K562 (cell line): ENCODE results near the gene PRPF8. TPM values are rescaled to one million over a fixed set of nuclear protein-coding genes. Genes with fewer than 3 reads are reported as not detected.

Experiments
- GATAD2A ChIP-seq: fragments of 450-650 bp; IDR thresholded peaks from 2 replicates; pipeline ENCODE4 v1.6.1; 2017
- NONO ChIP-seq, 2 experiments: fragments of 200-400 bp in 1 of 2; fragments of 450-650 bp in 1 of 2; formaldehyde crosslinking in 1 of 2; IDR thresholded peaks; 2 replicates each; pipeline ENCODE4 v1.6.1; 2017; ENCODE audit warnings: low read depth in 2 of 2, mild to moderate bottlenecking in 2 of 2, moderate library complexity in 2 of 2, low read length in 1 of 2
- PHB ChIP-seq: fragments of 250-450 bp; sonication (Bioruptor Pico); IDR thresholded peaks from 2 replicates; pipeline ENCODE4 v1.5.0; 2021
- PHF8 ChIP-seq: fragments of 200-600 bp; sonication (generic); IDR thresholded peaks from 2 replicates; pipeline ENCODE4 v1.6.1; 2012; ENCODE audit warnings: mixed run types, mild to moderate bottlenecking, inconsistent platforms, low read length, moderate library complexity, borderline replicate concordance
- POLR2H ChIP-seq: IDR thresholded peaks from 2 replicates; pipeline ENCODE4 v1.6.1; 2016; ENCODE audit warnings: missing genetic modification characterization, low read depth, mild to moderate bottlenecking, control low read depth, missing compliant biosample characterization, moderate library complexity
- SAFB2 ChIP-seq: fragments of 200-400 bp; formaldehyde crosslinking; IDR thresholded peaks from 2 replicates; pipeline ENCODE4 v1.6.1; 2018; ENCODE audit warnings: borderline replicate concordance, low read length, low read depth, moderate library complexity; ENCODE audit not compliant: severe bottlenecking
- SMC3 ChIP-seq: conservative IDR thresholded peaks from 2 replicates; pipeline ENCODE4 v1.6.1; 2011; ENCODE audit warnings: low read depth, low read length, improper control_type of control experiment; ENCODE audit not compliant: insufficient read depth
- SREBF2 ChIP-seq: sonication (generic); formaldehyde crosslinking; IDR thresholded peaks from 2 replicates; pipeline ENCODE4 v1.4.0; 2020; ENCODE audit warnings: mild to moderate bottlenecking, missing genetic modification reagents
- TRIM25 ChIP-seq: fragments of 450-650 bp; IDR thresholded peaks from 2 replicates; pipeline ENCODE4 v1.7.0; 2016; ENCODE audit warnings: borderline replicate concordance
- YY1 ChIP-seq, 3 experiments: IDR thresholded peaks; 2 replicates each; pipeline ENCODE4 v1.6.1; 2011; ENCODE audit warnings: low read length in 2 of 3, mild to moderate bottlenecking in 2 of 3, moderate library complexity in 2 of 3, borderline replicate concordance in 1 of 3, control low read depth in 1 of 3, low read depth in 1 of 3; ENCODE audit not compliant: insufficient read depth in 3 of 3, insufficient replicate concordance in 2 of 3, control insufficient read depth in 1 of 3, insufficient read length in 1 of 3; ENCODE audit errors: extremely low read depth in 1 of 3
- ZBTB43 ChIP-seq: sonication (generic); formaldehyde crosslinking; IDR thresholded peaks from 2 replicates; pipeline ENCODE4 v1.8.0; 2023; ENCODE audit warnings: mild to moderate bottlenecking, missing genetic modification reagents
- ZNF121 ChIP-seq: sonication (generic); formaldehyde crosslinking; conservative IDR thresholded peaks from 2 replicates; pipeline ENCODE4 v1.8.0; 2022; ENCODE audit warnings: missing genetic modification reagents
- ZNF445 ChIP-seq: fragments of 250-450 bp; sonication (Bioruptor Pico); IDR thresholded peaks from 2 replicates; pipeline ENCODE4 v1.4.0; 2020; ENCODE audit warnings: low read depth, mild to moderate bottlenecking, moderate library complexity
- polyA plus RNA-seq, 8 experiments: library from polyadenylated mRNA; depleted of rRNA in 4 of 8; stranded (reverse) in 5 of 8; unstranded in 3 of 8; fragments of >200 nt; fragmentation: Nextera tagmentation in 2 of 8; fragmentation: Illumina TruSeq in 1 of 8; extraction: Ambion mirVana in 2 of 8; extraction: Trizol in 1 of 8; gene quantifications; 2 replicates each; pipeline versions ENCODE4 v1.2.1 to v1.2.3, GENCODE V29; 2011 to 2014; ENCODE audit warnings: inconsistent platforms in 1 of 8, missing spikeins in 1 of 8
- total RNA-seq, 7 experiments: library from RNA; depleted of rRNA in 6 of 7; stranded (reverse); fragments of >200 nt in 6 of 7; fragmentation: Illumina TruSeq in 2 of 7; extraction: Trizol in 2 of 7; gene quantifications; 2 replicates each; pipeline versions ENCODE4 v1.2.1 to v1.2.3, GENCODE V29; 2011 to 2021; ENCODE audit warnings: low replicate concordance in 1 of 7
- TF ChIP-seq, protein P1 (sequence below): fragments of 450-650 bp; IDR thresholded peaks from one replicate; pipeline ENCODE4 v1.6.1; 2018; ENCODE audit warnings: mild to moderate bottlenecking, moderate library complexity; ENCODE audit not compliant: partially characterized antibody
- TF ChIP-seq, protein P2 (sequence below): fragments of 450-650 bp; conservative IDR thresholded peaks from 2 replicates; pipeline ENCODE4 v1.6.1; 2016; ENCODE audit warnings: missing genetic modification characterization, low read depth, mild to moderate bottlenecking, missing compliant biosample characterization, moderate library complexity
- TF ChIP-seq, protein P3 (sequence below): fragments of 450-650 bp; IDR thresholded peaks from 2 replicates; pipeline ENCODE4 v1.6.1; 2016
- TF ChIP-seq, protein P4 (sequence below): fragments of 450-650 bp; formaldehyde crosslinking; conservative IDR thresholded peaks from 2 replicates; pipeline ENCODE4 v1.4.0; 2022; ENCODE audit warnings: mild to moderate bottlenecking, missing genetic modification characterization

Gene PRPF8
- total and polyA plus RNA-seq, 9 of the 15 experiments (the other 6 are each of a cell fraction or from before 2014, with no cell fraction given), result 64.3 to 294 (median 85.9) TPM

- TF ChIP-seq ZNF121 (CRISPR knock-in tag), result no peak
- TF ChIP-seq TRIM25, result no peak
- no peak for TF ChIP-seq SREBF2 (CRISPR knock-in tag)
- TF ChIP-seq, protein P1, sequence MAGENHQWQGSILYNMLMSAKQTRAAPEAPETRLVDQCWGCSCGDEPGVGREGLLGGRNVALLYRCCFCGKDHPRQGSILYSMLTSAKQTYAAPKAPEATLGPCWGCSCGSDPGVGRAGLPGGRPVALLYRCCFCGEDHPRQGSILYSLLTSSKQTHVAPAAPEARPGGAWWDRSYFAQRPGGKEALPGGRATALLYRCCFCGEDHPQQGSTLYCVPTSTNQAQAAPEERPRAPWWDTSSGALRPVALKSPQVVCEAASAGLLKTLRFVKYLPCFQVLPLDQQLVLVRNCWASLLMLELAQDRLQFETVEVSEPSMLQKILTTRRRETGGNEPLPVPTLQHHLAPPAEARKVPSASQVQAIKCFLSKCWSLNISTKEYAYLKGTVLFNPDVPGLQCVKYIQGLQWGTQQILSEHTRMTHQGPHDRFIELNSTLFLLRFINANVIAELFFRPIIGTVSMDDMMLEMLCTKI, result no peak
- peak; percentile 60; the same call in 1 of the 2 replicates for TF ChIP-seq PHF8
- TF ChIP-seq, protein P2, sequence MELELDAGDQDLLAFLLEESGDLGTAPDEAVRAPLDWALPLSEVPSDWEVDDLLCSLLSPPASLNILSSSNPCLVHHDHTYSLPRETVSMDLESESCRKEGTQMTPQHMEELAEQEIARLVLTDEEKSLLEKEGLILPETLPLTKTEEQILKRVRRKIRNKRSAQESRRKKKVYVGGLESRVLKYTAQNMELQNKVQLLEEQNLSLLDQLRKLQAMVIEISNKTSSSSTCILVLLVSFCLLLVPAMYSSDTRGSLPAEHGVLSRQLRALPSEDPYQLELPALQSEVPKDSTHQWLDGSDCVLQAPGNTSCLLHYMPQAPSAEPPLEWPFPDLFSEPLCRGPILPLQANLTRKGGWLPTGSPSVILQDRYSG (tag), result no peak
- TF ChIP-seq NONO (IDR thresholded peaks at IDR 0.05; ENCODE audit: low read depth in 2 of 2, low read length in 1 of 2), result peak in 1 of 2 experiments; percentile 60; a peak in 1 of 4 replicates
- no peak for TF ChIP-seq ZNF445 (CRISPR knock-in tag)
- no peak for TF ChIP-seq ZBTB43 (CRISPR knock-in tag)
- TF ChIP-seq, protein P3, sequence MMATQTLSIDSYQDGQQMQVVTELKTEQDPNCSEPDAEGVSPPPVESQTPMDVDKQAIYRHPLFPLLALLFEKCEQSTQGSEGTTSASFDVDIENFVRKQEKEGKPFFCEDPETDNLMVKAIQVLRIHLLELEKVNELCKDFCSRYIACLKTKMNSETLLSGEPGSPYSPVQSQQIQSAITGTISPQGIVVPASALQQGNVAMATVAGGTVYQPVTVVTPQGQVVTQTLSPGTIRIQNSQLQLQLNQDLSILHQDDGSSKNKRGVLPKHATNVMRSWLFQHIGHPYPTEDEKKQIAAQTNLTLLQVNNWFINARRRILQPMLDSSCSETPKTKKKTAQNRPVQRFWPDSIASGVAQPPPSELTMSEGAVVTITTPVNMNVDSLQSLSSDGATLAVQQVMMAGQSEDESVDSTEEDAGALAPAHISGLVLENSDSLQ, result 0 out of 2 replicates have a peak, but pooled peaks have one; percentile 10
- TF ChIP-seq, protein P4, sequence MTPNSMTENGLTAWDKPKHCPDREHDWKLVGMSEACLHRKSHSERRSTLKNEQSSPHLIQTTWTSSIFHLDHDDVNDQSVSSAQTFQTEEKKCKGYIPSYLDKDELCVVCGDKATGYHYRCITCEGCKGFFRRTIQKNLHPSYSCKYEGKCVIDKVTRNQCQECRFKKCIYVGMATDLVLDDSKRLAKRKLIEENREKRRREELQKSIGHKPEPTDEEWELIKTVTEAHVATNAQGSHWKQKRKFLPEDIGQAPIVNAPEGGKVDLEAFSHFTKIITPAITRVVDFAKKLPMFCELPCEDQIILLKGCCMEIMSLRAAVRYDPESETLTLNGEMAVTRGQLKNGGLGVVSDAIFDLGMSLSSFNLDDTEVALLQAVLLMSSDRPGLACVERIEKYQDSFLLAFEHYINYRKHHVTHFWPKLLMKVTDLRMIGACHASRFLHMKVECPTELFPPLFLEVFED, result 0 out of 2 replicates have a peak, but pooled peaks have one; percentile 8
- TF ChIP-seq PHB (CRISPR knock-in tag), result peak; percentile 44; the same call in 1 of the 2 replicates
- TF ChIP-seq SAFB2, result no peak
- TF ChIP-seq POLR2H (tag), result peak; percentile 63
- no peak for TF ChIP-seq GATAD2A
- no peak for TF ChIP-seq SMC3
- peak in 1 of 3 experiments; percentile 27 for TF ChIP-seq YY1 (IDR thresholded peaks at IDR 0.05; ENCODE audit: borderline replicate concordance in 1 of 3, control insufficient read depth in 1 of 3, extremely low read depth in 1 of 3, insufficient read depth in 3 of 3, insufficient read length in 1 of 3, insufficient replicate concordance in 2 of 3, low read depth in 1 of 3, low read length in 2 of 3)
These were observed 25.5 kb upstream of the PRPF8 start, which contains the start of gene TLCD2 (continued) for GRCh38 chr17:1709971-1710806.
